Colonic mucosa (tissue), 4 donors: ENCODE measurements around the gene PIP5K1B. TPM values are rescaled to one million over a fixed set of nuclear protein-coding genes. Genes with fewer than 3 reads are reported as not detected.

Experiments
- DNase-seq: peaks from one replicate; pipeline ENCODE4 v3.0.0-alpha.2; 2020
- H3K27ac ChIP-seq: fragments of 200-600 bp; one replicate; pipeline ENCODE4 v1.8.0; 2021
- H3K27me3 ChIP-seq: fragments of 200-600 bp; one replicate; pipeline ENCODE4 v1.8.0; 2021
- H3K36me3 ChIP-seq: fragments of 200-600 bp; one replicate; pipeline ENCODE4 v1.8.0; 2021
- H3K4me1 ChIP-seq: fragments of 200-600 bp; one replicate; pipeline ENCODE4 v1.8.0; 2021; ENCODE audit warnings: mild to moderate bottlenecking
- H3K4me3 ChIP-seq: fragments of 200-600 bp; one replicate; pipeline ENCODE4 v1.8.0; 2021
- H3K9ac ChIP-seq, 2 donors: one replicate each; pipeline ENCODE4 v1.7.0; 2013; ENCODE audit warnings: control low read depth in 2 of 2, low read depth in 2 of 2, low read length in 2 of 2
- H3K9me3 ChIP-seq: fragments of 200-600 bp; one replicate; pipeline ENCODE4 v1.8.0; 2021
- intact Hi-C: fragments of 100-400 bp; cut with DNase I; formaldehyde crosslinking; loops from one replicate; pipeline ENCODE4 v1.14.1; 2022
- total RNA-seq, 2 donors: library from RNA; stranded (reverse); fragmentation: NEBNext Ultra II Directional in 1 of 2; extraction: Animal tissue kit (Norgen Biotek cat#: 25700) in 1 of 2; gene quantifications; one replicate each; pipeline ENCODE4 v1.2.1, GENCODE V29; 2021
- TF ChIP-seq, protein P1 (sequence below): fragments of 200-600 bp; IDR thresholded peaks from one replicate; pipeline ENCODE4 v1.8.0; 2022; ENCODE audit warnings: antibody characterized with exemption, mild to moderate bottlenecking
- donor health status: healthy.
- donor health status: DM: no; HTN: no; CAD: no.
- donor health status: DM: no; HTN: no; CAD: no.

PIP5K1B gene
- total RNA-seq, 2 donors from 2014 or later, result 59.2 to 74.2 TPM

- H3K36me3 ChIP-seq, result no peaks in the 10 kb centered on the region
- H3K27me3 ChIP-seq, result no peaks in the 10 kb centered on the region
- no peak overlapping the region for H3K4me3 ChIP-seq
- TF ChIP-seq, protein P1, sequence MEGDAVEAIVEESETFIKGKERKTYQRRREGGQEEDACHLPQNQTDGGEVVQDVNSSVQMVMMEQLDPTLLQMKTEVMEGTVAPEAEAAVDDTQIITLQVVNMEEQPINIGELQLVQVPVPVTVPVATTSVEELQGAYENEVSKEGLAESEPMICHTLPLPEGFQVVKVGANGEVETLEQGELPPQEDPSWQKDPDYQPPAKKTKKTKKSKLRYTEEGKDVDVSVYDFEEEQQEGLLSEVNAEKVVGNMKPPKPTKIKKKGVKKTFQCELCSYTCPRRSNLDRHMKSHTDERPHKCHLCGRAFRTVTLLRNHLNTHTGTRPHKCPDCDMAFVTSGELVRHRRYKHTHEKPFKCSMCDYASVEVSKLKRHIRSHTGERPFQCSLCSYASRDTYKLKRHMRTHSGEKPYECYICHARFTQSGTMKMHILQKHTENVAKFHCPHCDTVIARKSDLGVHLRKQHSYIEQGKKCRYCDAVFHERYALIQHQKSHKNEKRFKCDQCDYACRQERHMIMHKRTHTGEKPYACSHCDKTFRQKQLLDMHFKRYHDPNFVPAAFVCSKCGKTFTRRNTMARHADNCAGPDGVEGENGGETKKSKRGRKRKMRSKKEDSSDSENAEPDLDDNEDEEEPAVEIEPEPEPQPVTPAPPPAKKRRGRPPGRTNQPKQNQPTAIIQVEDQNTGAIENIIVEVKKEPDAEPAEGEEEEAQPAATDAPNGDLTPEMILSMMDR, result no peak
- peaks cover 5% of the 10 kb centered on the region for H3K4me1 ChIP-seq
- no peaks in the 10 kb centered on the region for H3K9me3 ChIP-seq
- H3K9ac ChIP-seq, result no peak overlapping the region
- DNase-seq, result no peak
- intact Hi-C loops, result loop anchor here (5.0 kb wide), 1 partner anchor 204 kb away; no protein-coding TSS in a partner anchor
- no peak overlapping the region for H3K27ac ChIP-seq
These were observed 80.9 kb downstream of the PIP5K1B start for GRCh38 chr9:68785965-68786364.

- intact Hi-C loops, result no loop called here
- TF ChIP-seq, protein P1, result no peak
These were observed 86.1 kb downstream of the PIP5K1B start for GRCh38 chr9:68791169-68791568.

GRCh38 chr9:68793605-68794343 is 88.7 kb downstream of the PIP5K1B start:
- H3K9me3 ChIP-seq, result no peaks in the 10 kb centered on the region
- intact Hi-C loops, result no loop called here
- no peaks in the 10 kb centered on the region for H3K4me1 ChIP-seq
- no peak overlapping the region for H3K27ac ChIP-seq
- no peak for DNase-seq
- no peak overlapping the region for H3K9ac ChIP-seq
- H3K27me3 ChIP-seq, result no peaks in the 10 kb centered on the region
- H3K36me3 ChIP-seq, result no peaks in the 10 kb centered on the region
- H3K4me3 ChIP-seq, result no peak overlapping the region
- TF ChIP-seq, protein P1, result no peak

More at GRCh38 chr9:68791169-68791568, 86.1 kb downstream of the PIP5K1B start:
- DNase-seq, result no peak
- H3K36me3 ChIP-seq, result no peaks in the 10 kb centered on the region
- H3K27me3 ChIP-seq, result no peaks in the 10 kb centered on the region
- H3K9ac ChIP-seq, result no peak overlapping the region
- no peak overlapping the region for H3K4me3 ChIP-seq
- no peaks in the 10 kb centered on the region for H3K9me3 ChIP-seq
- H3K4me1 ChIP-seq, result no peaks in the 10 kb centered on the region
- no peak overlapping the region for H3K27ac ChIP-seq

DNA sequence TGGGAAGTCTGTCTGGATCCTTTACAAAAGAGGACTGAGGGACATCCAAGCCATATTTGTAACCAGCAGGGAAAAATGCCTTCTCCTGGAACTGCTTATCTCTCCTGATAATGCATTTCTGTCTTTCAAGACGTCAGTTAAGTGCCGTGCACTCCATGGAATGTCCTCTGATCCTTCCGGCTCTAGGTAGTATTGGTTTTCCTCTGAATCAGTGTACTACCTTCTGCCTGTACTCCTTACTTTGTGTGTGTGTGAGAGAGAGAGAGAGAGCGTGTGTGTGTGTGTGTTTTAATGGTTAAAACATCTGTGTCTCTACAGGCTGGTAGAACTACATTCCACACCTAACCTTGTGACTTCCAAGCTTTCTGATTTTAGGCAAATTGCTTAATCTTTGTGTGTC is 89.9 kb downstream of the PIP5K1B start:
- no peak overlapping the region for H3K9ac ChIP-seq
- TF ChIP-seq, protein P1, result no peak
- no peak for DNase-seq
- no peak overlapping the region for H3K4me3 ChIP-seq
- H3K4me1 ChIP-seq, result no peaks in the 10 kb centered on the region
- intact Hi-C loops, result no loop called here
- no peak overlapping the region for H3K27ac ChIP-seq
- H3K27me3 ChIP-seq, result no peaks in the 10 kb centered on the region
- H3K9me3 ChIP-seq, result no peaks in the 10 kb centered on the region
- H3K36me3 ChIP-seq, result no peaks in the 10 kb centered on the region

DNA sequence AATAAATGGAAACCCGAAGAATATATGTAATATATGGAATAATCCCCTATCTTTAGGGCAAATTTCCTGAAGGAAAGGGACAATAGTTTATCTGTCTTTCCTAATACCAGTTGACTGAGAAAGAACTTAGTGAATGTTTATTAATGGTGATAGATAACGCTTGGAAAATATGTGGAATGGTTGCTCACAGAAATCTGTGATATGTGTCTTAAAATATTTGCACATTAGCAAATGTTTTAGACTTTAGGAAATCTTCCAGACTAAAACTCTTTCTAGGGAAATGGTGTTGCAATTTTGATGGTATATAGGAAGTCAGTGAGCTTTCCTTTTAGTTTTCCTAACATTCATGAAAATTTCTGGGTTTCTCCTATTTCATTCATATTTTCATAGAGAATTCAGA is 90.4 kb downstream of the PIP5K1B start:
- DNase-seq, result no peak
- H3K36me3 ChIP-seq, result no peaks in the 10 kb centered on the region
- H3K4me3 ChIP-seq, result no peak overlapping the region
- no peaks in the 10 kb centered on the region for H3K27me3 ChIP-seq
- no peak overlapping the region for H3K27ac ChIP-seq
- H3K9me3 ChIP-seq, result no peaks in the 10 kb centered on the region
- no peaks in the 10 kb centered on the region for H3K4me1 ChIP-seq
- intact Hi-C loops, result no loop called here
- TF ChIP-seq, protein P1, result no peak
- no peak overlapping the region for H3K9ac ChIP-seq
